ENCODE data around the gene MAEA. TPM values are rescaled to one million over a fixed set of nuclear protein-coding genes. Genes with fewer than 3 reads are reported as not detected.

MAEA gene
- polyA plus RNA-seq, 2 of the 4 experiments (the other 2 are of a cell fraction): 46.1 to 58.4 TPM

DNA sequence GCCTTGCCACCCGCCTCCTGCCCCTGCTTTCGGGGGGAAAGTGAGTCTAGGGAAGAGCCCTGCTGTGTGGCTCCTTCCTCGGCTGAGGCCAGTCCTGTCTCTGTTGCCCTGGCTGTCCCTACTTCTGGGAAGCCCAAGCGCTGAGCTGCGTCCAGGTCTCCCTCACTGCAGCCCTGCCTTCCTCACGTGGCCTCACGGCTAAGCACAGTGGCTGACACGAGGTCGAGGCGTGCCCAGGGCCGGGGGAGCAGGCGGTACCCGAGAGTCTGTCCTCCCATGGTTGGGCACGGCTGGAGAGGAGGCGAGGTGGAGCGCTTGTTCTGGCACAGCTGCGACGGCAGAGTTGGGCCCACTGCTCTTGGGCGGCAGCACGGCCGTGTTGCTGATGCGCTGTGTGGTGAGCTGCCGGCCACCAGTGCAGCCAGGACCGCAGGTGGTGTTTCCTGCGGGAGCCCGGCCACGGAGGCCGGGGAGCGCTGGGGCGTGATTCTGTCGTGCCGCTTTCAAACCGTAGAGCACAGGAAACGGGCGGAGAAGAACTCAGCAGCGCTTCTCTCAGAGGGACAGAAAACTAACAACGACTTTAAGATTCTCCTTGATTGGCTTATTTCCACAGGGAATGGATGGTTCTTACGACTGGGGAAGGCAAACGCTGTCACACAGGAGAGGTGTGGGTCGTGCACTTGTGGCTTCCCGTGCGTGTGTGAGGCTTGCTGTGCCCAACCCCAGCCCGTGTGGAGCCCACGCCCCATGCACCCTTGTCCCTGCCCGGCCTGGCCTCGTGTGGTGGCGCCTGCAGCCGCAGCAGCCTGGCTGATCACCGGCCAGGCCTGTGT lies 21.3 kb downstream of the MAEA start:
- DNase-seq (ENCODE audit: low read depth in 1 of 2, low spot score in 1 of 2) (no peak), FAIRE-seq (no peak), ATAC-seq (no peak)
- Histone ChIP-seq H3K4me3 (no peak overlapping the region), H3K27ac (no peak overlapping the region), H3K4me1 (no peaks in the 10 kb centered on the region), H3K9me3 (no peaks in the 10 kb centered on the region), H3K4me2 (no peak overlapping the region)
- ChIA-PET CTCF (no interaction called here), POLR2A (no interaction called here)
- TF ChIP-seq FOXS1 (CRISPR knock-in tag; IDR thresholded peaks at IDR 0.05) (no peak), CEBPB (IDR thresholded peaks at IDR 0.05) (no peak), HEYL (CRISPR knock-in tag; IDR thresholded peaks at IDR 0.05) (no peak), MAFK (IDR thresholded peaks at IDR 0.05; ENCODE audit: partially characterized antibody) (no peak), MAX (IDR thresholded peaks at IDR 0.05) (no peak), NPAS2 (CRISPR knock-in tag; IDR thresholded peaks at IDR 0.05; ENCODE audit: borderline replicate concordance) (no peak), CBX2 (IDR thresholded peaks at IDR 0.05; ENCODE audit: borderline replicate concordance, low read depth) (no peak), RCOR1 (IDR thresholded peaks at IDR 0.05; ENCODE audit: low read depth, low read length) (no peak), ZFP36 (IDR thresholded peaks at IDR 0.05; ENCODE audit: borderline replicate concordance, partially characterized antibody) (no peak), HOXA7 (CRISPR knock-in tag; IDR thresholded peaks at IDR 0.05) (no peak)
- TF ChIP-seq, protein P1, sequence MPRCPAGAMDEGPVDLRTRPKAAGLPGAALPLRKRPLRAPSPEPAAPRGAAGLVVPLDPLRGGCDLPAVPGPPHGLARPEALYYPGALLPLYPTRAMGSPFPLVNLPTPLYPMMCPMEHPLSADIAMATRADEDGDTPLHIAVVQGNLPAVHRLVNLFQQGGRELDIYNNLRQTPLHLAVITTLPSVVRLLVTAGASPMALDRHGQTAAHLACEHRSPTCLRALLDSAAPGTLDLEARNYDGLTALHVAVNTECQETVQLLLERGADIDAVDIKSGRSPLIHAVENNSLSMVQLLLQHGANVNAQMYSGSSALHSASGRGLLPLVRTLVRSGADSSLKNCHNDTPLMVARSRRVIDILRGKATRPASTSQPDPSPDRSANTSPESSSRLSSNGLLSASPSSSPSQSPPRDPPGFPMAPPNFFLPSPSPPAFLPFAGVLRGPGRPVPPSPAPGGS (IDR thresholded peaks at IDR 0.05): no peak
- TF ChIP-seq, protein P2, sequence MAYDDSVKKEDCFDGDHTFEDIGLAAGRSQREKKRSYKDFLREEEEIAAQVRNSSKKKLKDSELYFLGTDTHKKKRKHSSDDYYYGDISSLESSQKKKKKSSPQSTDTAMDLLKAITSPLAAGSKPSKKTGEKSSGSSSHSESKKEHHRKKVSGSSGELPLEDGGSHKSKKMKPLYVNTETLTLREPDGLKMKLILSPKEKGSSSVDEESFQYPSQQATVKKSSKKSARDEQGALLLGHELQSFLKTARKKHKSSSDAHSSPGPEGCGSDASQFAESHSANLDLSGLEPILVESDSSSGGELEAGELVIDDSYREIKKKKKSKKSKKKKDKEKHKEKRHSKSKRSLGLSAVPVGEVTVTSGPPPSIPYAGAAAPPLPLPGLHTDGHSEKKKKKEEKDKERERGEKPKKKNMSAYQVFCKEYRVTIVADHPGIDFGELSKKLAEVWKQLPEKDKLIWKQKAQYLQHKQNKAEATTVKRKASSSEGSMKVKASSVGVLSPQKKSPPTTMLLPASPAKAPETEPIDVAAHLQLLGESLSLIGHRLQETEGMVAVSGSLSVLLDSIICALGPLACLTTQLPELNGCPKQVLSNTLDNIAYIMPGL (CRISPR knock-in tag; IDR thresholded peaks at IDR 0.05; ENCODE audit: borderline replicate concordance): no peak
- 95% methylated on average over 41 of the region's 49 CpGs for WGBS (ENCODE audit: missing lambda C conversion rate)

- ChIA-PET CTCF (no interaction called here), POLR2A (no interaction called here)
- ATAC-seq: no peak
- TF ChIP-seq ESRRA (IDR thresholded peaks at IDR 0.05; ENCODE audit: borderline replicate concordance, low read length) (no peak), MAZ (IDR thresholded peaks at IDR 0.05; ENCODE audit: borderline replicate concordance, low read depth, low read length) (no peak), CTCF (IDR thresholded peaks at IDR 0.05) (no peak), NR3C1 (IDR thresholded peaks at IDR 0.05) (no peak), POLR2A (IDR thresholded peaks at IDR 0.05; ENCODE audit: low read length) (no peak), TFCP2L1 (CRISPR knock-in tag; IDR thresholded peaks at IDR 0.05) (no peak), JUN (IDR thresholded peaks at IDR 0.05) (no peak), HOXB5 (CRISPR knock-in tag; IDR thresholded peaks at IDR 0.05) (no peak), POLR2AphosphoS2 (conservative IDR thresholded peaks at IDR 0.05; ENCODE audit: low read length) (no peak), FOXS1 (CRISPR knock-in tag; IDR thresholded peaks at IDR 0.05) (no peak), ZC3H11A (IDR thresholded peaks at IDR 0.05) (no peak), CBX8 (IDR thresholded peaks at IDR 0.05) (no peak), MYC (IDR thresholded peaks at IDR 0.05; ENCODE audit: borderline replicate concordance, low read length) (no peak), SMC3 (IDR thresholded peaks at IDR 0.05) (no peak), MAFK (IDR thresholded peaks at IDR 0.05; ENCODE audit: partially characterized antibody) (no peak), JUNB (IDR thresholded peaks at IDR 0.05) (no peak), HES2 (IDR thresholded peaks at IDR 0.05) (no peak), REST (IDR thresholded peaks at IDR 0.05) (no peak)
Measured at GRCh38 chr4:1312821-1313640, 23.3 kb downstream of the MAEA start.

More at GRCh38 chr4:1312821-1313640, 23.3 kb downstream of the MAEA start:
- FAIRE-seq (no peak), DNase-seq (ENCODE audit: low read depth in 1 of 2, low spot score in 1 of 2) (no peak)
- Histone ChIP-seq H3K27ac (no peak overlapping the region), H3K4me3 (no peak overlapping the region), H3K9me3 (no peaks in the 10 kb centered on the region), H3K4me1 (no peaks in the 10 kb centered on the region), H3K4me2 (no peak overlapping the region)
- WGBS (ENCODE audit: missing lambda C conversion rate): 96% methylated on average over 18 of the region's 20 CpGs

Measured in A549 (cell line).